ENCODE measurements around the gene KRT5.
A peak's percentile ranks its signal among the peaks of the same experiment; 100 is the strongest.

KRT5 gene

GRCh38 chr12:52498946-52499345 lies 21.2 kb downstream of the KRT5 start:
- Histone ChIP-seq H3K4me3 (ENCODE audit: low read depth, low read length) (no peak overlapping the region), H3K36me3 (replicated peaks) (no peaks in the 10 kb centered on the region), H3K27me3 (replicated peaks) (no peaks in the 10 kb centered on the region), H3K27ac (no peak overlapping the region)
- no peak for TF ChIP-seq CTCF (IDR thresholded peaks at IDR 0.05; ENCODE audit: low read depth, low read length, missing control alignments)
- in situ Hi-C loops (cut with HindIII; ENCODE audit: low pct_ligation_motif_present, low sequenced_read_pairs): no loop called here
- no peak for DNase-seq

- Histone ChIP-seq H3K27me3 (replicated peaks) (no peaks in the 10 kb centered on the region), H3K4me3 (ENCODE audit: low read depth, low read length) (no peak overlapping the region), H3K27ac (no peak overlapping the region), H3K36me3 (replicated peaks) (no peaks in the 10 kb centered on the region)
- no peak for DNase-seq
- in situ Hi-C loops (cut with HindIII; ENCODE audit: low pct_ligation_motif_present, low sequenced_read_pairs): no loop called here
- TF ChIP-seq CTCF (IDR thresholded peaks at IDR 0.05; ENCODE audit: low read depth, low read length, missing control alignments): no peak
These were observed 22.2 kb downstream of the KRT5 start for GRCh38 chr12:52497975-52498374.

- in situ Hi-C loops (cut with HindIII; ENCODE audit: low pct_ligation_motif_present, low sequenced_read_pairs): no loop called here
- H3K36me3 ChIP-seq (replicated peaks): no peaks in the 10 kb centered on the region
- H3K27me3 ChIP-seq (replicated peaks): no peaks in the 10 kb centered on the region
- no peak overlapping the region for H3K27ac ChIP-seq
- TF ChIP-seq CTCF (IDR thresholded peaks at IDR 0.05; ENCODE audit: low read depth, low read length, missing control alignments): no peak
- H3K4me3 ChIP-seq (ENCODE audit: low read depth, low read length): no peak overlapping the region
- DNase-seq: peak; percentile 80
These were observed 23.6 kb downstream of the KRT5 start for GRCh38 chr12:52496590-52497071.

GRCh38 chr12:52496054-52496453 lies 24.1 kb downstream of the KRT5 start:
- in situ Hi-C loops (cut with HindIII; ENCODE audit: low pct_ligation_motif_present, low sequenced_read_pairs): no loop called here
- no peaks in the 10 kb centered on the region for H3K36me3 ChIP-seq (replicated peaks)
- no peak overlapping the region for H3K4me3 ChIP-seq (ENCODE audit: low read depth, low read length)
- peak overlapping the region; percentile 36 for H3K27ac ChIP-seq
- H3K27me3 ChIP-seq (replicated peaks): peaks cover 3% of the 10 kb centered on the region
- no peak for DNase-seq
- TF ChIP-seq CTCF (IDR thresholded peaks at IDR 0.05; ENCODE audit: low read depth, low read length, missing control alignments): no peak

GRCh38 chr12:52495389-52495788 lies 24.8 kb downstream of the KRT5 start:
- Histone ChIP-seq H3K27ac (no peak overlapping the region), H3K4me3 (ENCODE audit: low read depth, low read length) (no peak overlapping the region), H3K36me3 (replicated peaks) (no peaks in the 10 kb centered on the region), H3K27me3 (replicated peaks) (peaks cover 3% of the 10 kb centered on the region)
- no peak for TF ChIP-seq CTCF (IDR thresholded peaks at IDR 0.05; ENCODE audit: low read depth, low read length, missing control alignments)
- in situ Hi-C loops (cut with HindIII; ENCODE audit: low pct_ligation_motif_present, low sequenced_read_pairs): no loop called here
- DNase-seq: no peak

- H3K27ac ChIP-seq: no peak overlapping the region
- no peak for TF ChIP-seq CTCF (IDR thresholded peaks at IDR 0.05; ENCODE audit: low read depth, low read length, missing control alignments)
- in situ Hi-C loops (cut with HindIII; ENCODE audit: low pct_ligation_motif_present, low sequenced_read_pairs): no loop called here
- H3K36me3 ChIP-seq (replicated peaks): no peaks in the 10 kb centered on the region
- H3K27me3 ChIP-seq (replicated peaks): peaks cover 5% of the 10 kb centered on the region
- peak; percentile 16 for DNase-seq
- no peak overlapping the region for H3K4me3 ChIP-seq (ENCODE audit: low read depth, low read length)
These were observed 25.7 kb downstream of the KRT5 start for GRCh38 chr12:52494518-52494917.
